A549 (cell line): ENCODE data around the gene POLE. TPM values are rescaled to one million over a fixed set of nuclear protein-coding genes. Genes with fewer than 3 reads are reported as not detected.
A peak's percentile ranks its signal among the peaks of the same experiment; 100 is the strongest.

Experiments used
- ATAC-seq, 2 experiments: fragments of 200-7000 bp in 1 of 2; fragments of >200 bp in 1 of 2; cut with Nextera tagmentation in 1 of 2; cut with Tn5 transposase in 1 of 2; 3 replicates each; pipeline versions ENCODE4 v1.8.0 to v1.9.1; 2018 to 2020; ENCODE audit warnings: mild to moderate bottlenecking in 1 of 2, moderate library complexity in 1 of 2
- CTCF ChIA-PET: fragments of 300-600 bp; sonication (Branson Sonifier 250); formaldehyde crosslinking; extraction: SDS; loops from one replicate; lab custom pipeline; 2021; ENCODE audit warnings: antibody characterized with exemption, inconsistent platforms; lab: Yijun Ruan, JAX
- POLR2A ChIA-PET: fragments of 350-600 bp; formaldehyde crosslinking; extraction: SDS; loops from one replicate; lab custom pipeline; 2021; ENCODE audit warnings: antibody characterized with exemption, inconsistent platforms; lab: Yijun Ruan, JAX
- DNase-seq, 2 experiments: peaks; one replicate each; pipeline versions ENCODE4 v3.0.0 to v3.0.0-alpha.2; 2011 to 2016; ENCODE audit warnings: low read depth in 1 of 2, low spot score in 1 of 2
- FAIRE-seq: peaks from 2 replicates; lab custom pipeline; 2011; peaks lifted over from hg19 to GRCh38; lab: Jason Lieb, UNC
- H3K27ac ChIP-seq, 2 experiments: fragments of >200 bp; sonication (Bioruptor Twin); formaldehyde crosslinking; 3 replicates each; pipeline ENCODE4 v1.5.1; 2016 to 2017
- H3K4me1 ChIP-seq: fragments of >200 bp; sonication (Bioruptor Twin); formaldehyde crosslinking; 3 replicates; pipeline ENCODE4 v1.6.1; 2016
- H3K4me2 ChIP-seq: fragments of >200 bp; sonication (Bioruptor Twin); formaldehyde crosslinking; 3 replicates; pipeline ENCODE4 v1.6.1; 2016
- H3K4me3 ChIP-seq: fragments of >200 bp; sonication (Bioruptor Twin); formaldehyde crosslinking; 3 replicates; pipeline ENCODE4 v1.5.1; 2016
- H3K9me3 ChIP-seq: fragments of >200 bp; sonication (Bioruptor Twin); formaldehyde crosslinking; 3 replicates; pipeline ENCODE4 v1.6.1; 2016
- EHF ChIP-seq: fragments of 250-450 bp; sonication (Bioruptor Pico); IDR thresholded peaks from 2 replicates; pipeline ENCODE4 v1.5.0; 2020; ENCODE audit warnings: mild to moderate bottlenecking
- ESRRA ChIP-seq: fragments of 150-350 bp; IDR thresholded peaks from 2 replicates; pipeline ENCODE4 v1.6.1; 2014; ENCODE audit warnings: mild to moderate bottlenecking, low read length, borderline replicate concordance
- HDAC2 ChIP-seq: fragments of 200-600 bp; sonication (generic); IDR thresholded peaks from 2 replicates; pipeline ENCODE4 v1.6.1; 2016
- NPAS2 ChIP-seq: fragments of 250-450 bp; sonication (Bioruptor Pico); IDR thresholded peaks from 2 replicates; pipeline ENCODE4 v1.8.0; 2022; ENCODE audit warnings: mild to moderate bottlenecking, moderate library complexity, borderline replicate concordance
- PHF8 ChIP-seq: fragments of 200-600 bp; sonication (generic); IDR thresholded peaks from 2 replicates; pipeline ENCODE4 v1.6.1; 2016; ENCODE audit warnings: low read depth, mild to moderate bottlenecking, antibody characterized with exemption, moderate library complexity, borderline replicate concordance
- RARB ChIP-seq: fragments of 250-450 bp; sonication (Bioruptor Pico); IDR thresholded peaks from 2 replicates; pipeline ENCODE4 v1.8.0; 2021; ENCODE audit warnings: mild to moderate bottlenecking, moderate library complexity
- SMC3 ChIP-seq: fragments of >200 bp; sonication (Bioruptor Twin); formaldehyde crosslinking; IDR thresholded peaks from 3 replicates; pipeline ENCODE4 v1.6.1; 2018; ENCODE audit warnings: inconsistent platforms
- WGBS: methylation state at CpG from one replicate; pipeline ENCODE4 v1.1.6; 2017; ENCODE audit errors: missing lambda C conversion rate; 5-methylcytosine and 5-hydroxymethylcytosine counted together
- polyA plus RNA-seq, 4 experiments: library from polyadenylated mRNA; depleted of rRNA in 3 of 4; stranded (reverse); fragments of >200 nt; fragmentation: RNase III in 1 of 4; extraction: RNeasy Plus Mini Kit Qiagen cat#74134 plus additional on column Dnase treatment in 1 of 4; gene quantifications; 2 replicates in 3 of 4; 3 replicates in 1 of 4; pipeline ENCODE4 v1.2.3, GENCODE V29; 2011 to 2017
- TF ChIP-seq, protein P1 (sequence below): fragments of 200-600 bp; sonication (generic); IDR thresholded peaks from 2 replicates; pipeline ENCODE4 v1.6.1; 2016; ENCODE audit warnings: antibody characterized with exemption, mild to moderate bottlenecking, moderate library complexity
- TF ChIP-seq, protein P2 (sequence below): IDR thresholded peaks from 2 replicates; pipeline ENCODE4 v1.6.1; 2012

Gene POLE
- polyA plus RNA-seq, 2 of the 4 experiments (the other 2 are of a cell fraction) = 28.9 to 67.2 TPM

DNA sequence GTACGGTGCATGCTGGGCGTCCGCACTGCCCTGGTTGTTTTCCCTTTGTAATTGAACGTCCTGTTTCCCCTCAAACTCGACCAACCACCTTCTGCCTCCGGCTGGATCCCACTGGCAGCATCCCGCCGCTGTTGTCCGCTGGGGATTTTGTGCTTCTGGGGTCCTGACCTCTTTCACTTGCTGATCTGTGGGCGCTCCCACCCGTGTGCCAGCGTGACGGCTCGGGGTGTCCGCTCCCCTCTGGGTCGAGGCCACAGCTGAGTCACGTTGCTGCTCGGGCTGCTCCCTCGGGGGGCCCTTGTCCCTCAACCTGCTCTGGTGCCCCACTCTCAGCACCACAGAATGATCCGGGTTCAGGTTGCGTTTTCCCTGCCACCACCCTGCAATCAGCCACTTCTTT, 31.5 kb upstream of the POLE start (continued):
- TF ChIP-seq, protein P1, sequence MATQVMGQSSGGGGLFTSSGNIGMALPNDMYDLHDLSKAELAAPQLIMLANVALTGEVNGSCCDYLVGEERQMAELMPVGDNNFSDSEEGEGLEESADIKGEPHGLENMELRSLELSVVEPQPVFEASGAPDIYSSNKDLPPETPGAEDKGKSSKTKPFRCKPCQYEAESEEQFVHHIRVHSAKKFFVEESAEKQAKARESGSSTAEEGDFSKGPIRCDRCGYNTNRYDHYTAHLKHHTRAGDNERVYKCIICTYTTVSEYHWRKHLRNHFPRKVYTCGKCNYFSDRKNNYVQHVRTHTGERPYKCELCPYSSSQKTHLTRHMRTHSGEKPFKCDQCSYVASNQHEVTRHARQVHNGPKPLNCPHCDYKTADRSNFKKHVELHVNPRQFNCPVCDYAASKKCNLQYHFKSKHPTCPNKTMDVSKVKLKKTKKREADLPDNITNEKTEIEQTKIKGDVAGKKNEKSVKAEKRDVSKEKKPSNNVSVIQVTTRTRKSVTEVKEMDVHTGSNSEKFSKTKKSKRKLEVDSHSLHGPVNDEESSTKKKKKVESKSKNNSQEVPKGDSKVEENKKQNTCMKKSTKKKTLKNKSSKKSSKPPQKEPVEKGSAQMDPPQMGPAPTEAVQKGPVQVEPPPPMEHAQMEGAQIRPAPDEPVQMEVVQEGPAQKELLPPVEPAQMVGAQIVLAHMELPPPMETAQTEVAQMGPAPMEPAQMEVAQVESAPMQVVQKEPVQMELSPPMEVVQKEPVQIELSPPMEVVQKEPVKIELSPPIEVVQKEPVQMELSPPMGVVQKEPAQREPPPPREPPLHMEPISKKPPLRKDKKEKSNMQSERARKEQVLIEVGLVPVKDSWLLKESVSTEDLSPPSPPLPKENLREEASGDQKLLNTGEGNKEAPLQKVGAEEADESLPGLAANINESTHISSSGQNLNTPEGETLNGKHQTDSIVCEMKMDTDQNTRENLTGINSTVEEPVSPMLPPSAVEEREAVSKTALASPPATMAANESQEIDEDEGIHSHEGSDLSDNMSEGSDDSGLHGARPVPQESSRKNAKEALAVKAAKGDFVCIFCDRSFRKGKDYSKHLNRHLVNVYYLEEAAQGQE = no peak
- TF ChIP-seq ESRRA (no peak), HDAC2 (no peak)
- TF ChIP-seq, all 56 proteins: peak for 0

DNA sequence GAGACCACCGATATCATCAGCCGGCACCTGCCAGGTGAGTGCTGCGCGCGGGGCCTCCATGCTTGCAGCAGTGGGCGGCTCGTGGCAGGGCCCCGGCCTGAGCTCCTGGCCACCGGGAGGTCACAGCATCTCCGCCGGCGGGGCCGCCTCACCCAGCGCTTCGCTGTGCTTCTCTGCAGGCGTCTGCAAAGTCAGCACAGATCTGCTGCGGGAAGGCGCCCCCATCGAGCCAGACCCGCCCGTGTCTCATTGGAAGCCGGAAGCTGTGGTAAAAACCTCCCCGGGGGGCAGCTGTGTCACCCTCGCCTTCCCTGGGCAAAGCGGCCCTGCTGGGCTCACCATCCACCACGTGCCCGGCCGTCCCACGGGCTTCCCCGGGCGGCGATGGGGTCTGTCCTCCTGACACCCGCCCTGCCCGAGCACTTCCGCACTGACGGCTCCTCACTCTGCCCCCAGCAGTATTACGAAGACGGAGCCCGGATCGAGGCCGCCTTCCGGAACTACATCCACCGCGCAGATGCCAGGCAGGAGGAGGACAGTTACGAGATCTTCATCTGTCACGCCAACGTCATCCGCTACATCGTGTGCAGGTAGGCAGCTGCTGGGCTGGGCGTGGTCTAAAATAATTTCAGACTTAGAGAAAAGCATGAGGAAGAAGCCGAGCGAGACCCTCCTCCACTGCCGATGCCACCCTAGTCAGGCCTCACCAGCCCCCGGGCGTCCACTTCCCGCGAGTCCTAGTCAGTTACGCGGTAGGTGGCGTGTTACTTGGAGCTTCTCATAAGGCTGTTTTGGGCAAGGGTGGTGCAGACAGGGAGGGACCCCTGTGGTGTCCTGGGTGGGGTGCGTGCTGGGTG, 30.6 kb upstream of the POLE start:
- H3K27ac ChIP-seq = no peak overlapping the region
- H3K4me1 ChIP-seq = no peaks in the 10 kb centered on the region
- ChIA-PET CTCF (interaction anchor here (1.8 kb wide), 1 partner anchor 30 kb away, joined by 4 read pairs; no protein-coding TSS in a partner anchor), POLR2A (no interaction called here)
- H3K4me2 ChIP-seq = no peak overlapping the region
- WGBS = 96% methylated on average over 45 of the region's 61 CpGs
- ATAC-seq = peak; percentile 10 to 16; a peak in 4 of 6 replicates
- DNase-seq = peak in 1 of 2 experiments; percentile 43
- TF ChIP-seq EHF (CRISPR knock-in tag) = no peak
- TF ChIP-seq NPAS2 (CRISPR knock-in tag) = no peak
- TF ChIP-seq HDAC2 = no peak
- no peaks in the 10 kb centered on the region for H3K9me3 ChIP-seq
- FAIRE-seq = no peak
- H3K4me3 ChIP-seq = no peak overlapping the region

DNA sequence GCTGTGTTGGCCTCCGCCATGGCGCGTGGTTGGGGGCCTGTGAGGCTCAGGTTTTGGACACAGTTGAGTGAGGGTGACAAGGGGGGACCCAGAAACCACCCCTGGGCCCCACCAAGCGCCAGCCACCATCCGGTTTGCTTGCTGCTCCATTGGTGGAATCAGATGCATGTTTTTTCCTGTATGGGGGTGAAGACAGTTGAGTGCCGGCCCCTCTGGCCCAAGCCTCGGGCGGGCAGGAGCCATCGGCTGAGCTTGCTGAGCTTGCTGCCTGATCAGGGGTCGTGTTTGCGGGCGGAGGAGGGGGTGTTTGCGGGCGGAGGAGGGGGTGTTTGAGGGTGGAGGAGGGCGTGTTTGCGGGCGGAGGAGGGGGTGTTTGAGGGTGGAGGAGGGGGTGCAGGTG, 29.9 kb upstream of the POLE start:
- WGBS = 86% methylated on average over 9 of the region's 17 CpGs
- H3K9me3 ChIP-seq = no peaks in the 10 kb centered on the region
- ChIA-PET CTCF (no interaction called here), POLR2A (interaction anchor here (0.6 kb wide), 1 partner anchor 26 kb away, joined by 6 read pairs; no protein-coding TSS in a partner anchor)
- TF ChIP-seq, protein P1 = no peak
- TF ChIP-seq PHF8 (no peak), SMC3 (no peak), RARB (CRISPR knock-in tag) (no peak)
- TF ChIP-seq, protein P2, sequence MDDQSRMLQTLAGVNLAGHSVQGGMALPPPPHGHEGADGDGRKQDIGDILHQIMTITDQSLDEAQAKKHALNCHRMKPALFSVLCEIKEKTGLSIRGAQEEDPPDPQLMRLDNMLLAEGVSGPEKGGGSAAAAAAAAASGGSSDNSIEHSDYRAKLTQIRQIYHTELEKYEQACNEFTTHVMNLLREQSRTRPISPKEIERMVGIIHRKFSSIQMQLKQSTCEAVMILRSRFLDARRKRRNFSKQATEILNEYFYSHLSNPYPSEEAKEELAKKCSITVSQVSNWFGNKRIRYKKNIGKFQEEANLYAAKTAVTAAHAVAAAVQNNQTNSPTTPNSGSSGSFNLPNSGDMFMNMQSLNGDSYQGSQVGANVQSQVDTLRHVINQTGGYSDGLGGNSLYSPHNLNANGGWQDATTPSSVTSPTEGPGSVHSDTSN = no peak
- FAIRE-seq (no peak), ATAC-seq (peak; percentile 3 to 22; a peak in 1 of 6 replicates), DNase-seq (no peak)
- H3K4me3 ChIP-seq = no peak overlapping the region
- no peak overlapping the region for H3K4me2 ChIP-seq
- no peaks in the 10 kb centered on the region for H3K4me1 ChIP-seq
- no peak overlapping the region for H3K27ac ChIP-seq
